ENCODE results near the gene PPFIA1. TPM values are rescaled to one million over a fixed set of nuclear protein-coding genes. Genes with fewer than 3 reads are reported as not detected.

Gene PPFIA1
- polyA plus RNA-seq, 1 of the 3 experiments (the other 2 are of a cell fraction) = 37.4 TPM

DNA sequence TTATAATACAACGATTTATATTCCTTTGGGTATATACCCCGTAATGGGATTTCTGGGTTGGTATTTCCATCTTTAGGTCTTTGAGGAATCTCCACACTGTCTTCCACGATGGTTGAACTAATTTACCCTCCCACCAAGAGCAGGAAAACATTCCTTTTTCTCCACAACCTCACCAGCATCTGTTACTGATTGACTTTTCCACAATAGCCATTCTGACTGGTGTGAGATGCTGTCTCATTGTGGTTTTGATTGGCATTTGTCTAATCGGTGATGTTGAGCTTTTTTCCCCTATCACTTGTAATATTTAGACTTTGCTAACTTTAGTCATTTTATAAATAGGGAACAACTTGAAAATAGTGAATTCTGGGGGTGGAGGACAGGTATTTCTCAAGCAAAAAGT, 58.1 kb downstream of the PPFIA1 start:
- TF ChIP-seq, protein P1, sequence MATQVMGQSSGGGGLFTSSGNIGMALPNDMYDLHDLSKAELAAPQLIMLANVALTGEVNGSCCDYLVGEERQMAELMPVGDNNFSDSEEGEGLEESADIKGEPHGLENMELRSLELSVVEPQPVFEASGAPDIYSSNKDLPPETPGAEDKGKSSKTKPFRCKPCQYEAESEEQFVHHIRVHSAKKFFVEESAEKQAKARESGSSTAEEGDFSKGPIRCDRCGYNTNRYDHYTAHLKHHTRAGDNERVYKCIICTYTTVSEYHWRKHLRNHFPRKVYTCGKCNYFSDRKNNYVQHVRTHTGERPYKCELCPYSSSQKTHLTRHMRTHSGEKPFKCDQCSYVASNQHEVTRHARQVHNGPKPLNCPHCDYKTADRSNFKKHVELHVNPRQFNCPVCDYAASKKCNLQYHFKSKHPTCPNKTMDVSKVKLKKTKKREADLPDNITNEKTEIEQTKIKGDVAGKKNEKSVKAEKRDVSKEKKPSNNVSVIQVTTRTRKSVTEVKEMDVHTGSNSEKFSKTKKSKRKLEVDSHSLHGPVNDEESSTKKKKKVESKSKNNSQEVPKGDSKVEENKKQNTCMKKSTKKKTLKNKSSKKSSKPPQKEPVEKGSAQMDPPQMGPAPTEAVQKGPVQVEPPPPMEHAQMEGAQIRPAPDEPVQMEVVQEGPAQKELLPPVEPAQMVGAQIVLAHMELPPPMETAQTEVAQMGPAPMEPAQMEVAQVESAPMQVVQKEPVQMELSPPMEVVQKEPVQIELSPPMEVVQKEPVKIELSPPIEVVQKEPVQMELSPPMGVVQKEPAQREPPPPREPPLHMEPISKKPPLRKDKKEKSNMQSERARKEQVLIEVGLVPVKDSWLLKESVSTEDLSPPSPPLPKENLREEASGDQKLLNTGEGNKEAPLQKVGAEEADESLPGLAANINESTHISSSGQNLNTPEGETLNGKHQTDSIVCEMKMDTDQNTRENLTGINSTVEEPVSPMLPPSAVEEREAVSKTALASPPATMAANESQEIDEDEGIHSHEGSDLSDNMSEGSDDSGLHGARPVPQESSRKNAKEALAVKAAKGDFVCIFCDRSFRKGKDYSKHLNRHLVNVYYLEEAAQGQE (IDR thresholded peaks at IDR 0.05; ENCODE audit: low read depth, low read length) = no peak
- TF ChIP-seq, protein P2, sequence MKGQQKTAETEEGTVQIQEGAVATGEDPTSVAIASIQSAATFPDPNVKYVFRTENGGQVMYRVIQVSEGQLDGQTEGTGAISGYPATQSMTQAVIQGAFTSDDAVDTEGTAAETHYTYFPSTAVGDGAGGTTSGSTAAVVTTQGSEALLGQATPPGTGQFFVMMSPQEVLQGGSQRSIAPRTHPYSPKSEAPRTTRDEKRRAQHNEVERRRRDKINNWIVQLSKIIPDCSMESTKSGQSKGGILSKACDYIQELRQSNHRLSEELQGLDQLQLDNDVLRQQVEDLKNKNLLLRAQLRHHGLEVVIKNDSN (IDR thresholded peaks at IDR 0.05; ENCODE audit: borderline replicate concordance, low read depth) = no peak
- TF ChIP-seq RXRA (IDR thresholded peaks at IDR 0.05; ENCODE audit: borderline replicate concordance, low read depth) (no peak), RCOR1 (IDR thresholded peaks at IDR 0.05; ENCODE audit: low read length) (no peak), ELF1 (IDR thresholded peaks at IDR 0.05) (no peak), NFIC (IDR thresholded peaks at IDR 0.05; ENCODE audit: borderline replicate concordance) (no peak), EP300 (IDR thresholded peaks at IDR 0.05; ENCODE audit: borderline replicate concordance in 1 of 2, low read depth in 1 of 2, low read length in 1 of 2) (no peak), RAD21 (IDR thresholded peaks at IDR 0.05; ENCODE audit: low read length) (no peak), CHD2 (IDR thresholded peaks at IDR 0.05; ENCODE audit: low read length, partially characterized antibody) (no peak), SIN3A (IDR thresholded peaks at IDR 0.05; ENCODE audit: borderline replicate concordance, low read depth, low read length) (no peak), RFX5 (IDR thresholded peaks at IDR 0.05; ENCODE audit: low read length) (no peak), FOSL2 (IDR thresholded peaks at IDR 0.05; ENCODE audit: borderline replicate concordance, low read depth) (no peak), TEAD4 (IDR thresholded peaks at IDR 0.05; ENCODE audit: borderline replicate concordance, insufficient read depth) (no peak), TAF1 (IDR thresholded peaks at IDR 0.05; ENCODE audit: borderline replicate concordance, low read depth, low read length) (no peak), FOXM1 (IDR thresholded peaks at IDR 0.05; ENCODE audit: low read depth) (no peak), GABPA (IDR thresholded peaks at IDR 0.05; ENCODE audit: low read depth) (no peak)
- TF ChIP-seq, protein P3, sequence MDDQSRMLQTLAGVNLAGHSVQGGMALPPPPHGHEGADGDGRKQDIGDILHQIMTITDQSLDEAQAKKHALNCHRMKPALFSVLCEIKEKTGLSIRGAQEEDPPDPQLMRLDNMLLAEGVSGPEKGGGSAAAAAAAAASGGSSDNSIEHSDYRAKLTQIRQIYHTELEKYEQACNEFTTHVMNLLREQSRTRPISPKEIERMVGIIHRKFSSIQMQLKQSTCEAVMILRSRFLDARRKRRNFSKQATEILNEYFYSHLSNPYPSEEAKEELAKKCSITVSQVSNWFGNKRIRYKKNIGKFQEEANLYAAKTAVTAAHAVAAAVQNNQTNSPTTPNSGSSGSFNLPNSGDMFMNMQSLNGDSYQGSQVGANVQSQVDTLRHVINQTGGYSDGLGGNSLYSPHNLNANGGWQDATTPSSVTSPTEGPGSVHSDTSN (IDR thresholded peaks at IDR 0.05) = no peak
- TF ChIP-seq, protein P4, sequence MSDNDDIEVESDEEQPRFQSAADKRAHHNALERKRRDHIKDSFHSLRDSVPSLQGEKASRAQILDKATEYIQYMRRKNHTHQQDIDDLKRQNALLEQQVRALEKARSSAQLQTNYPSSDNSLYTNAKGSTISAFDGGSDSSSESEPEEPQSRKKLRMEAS (IDR thresholded peaks at IDR 0.05; ENCODE audit: low read depth) = no peak
- TF ChIP-seq, protein P5, sequence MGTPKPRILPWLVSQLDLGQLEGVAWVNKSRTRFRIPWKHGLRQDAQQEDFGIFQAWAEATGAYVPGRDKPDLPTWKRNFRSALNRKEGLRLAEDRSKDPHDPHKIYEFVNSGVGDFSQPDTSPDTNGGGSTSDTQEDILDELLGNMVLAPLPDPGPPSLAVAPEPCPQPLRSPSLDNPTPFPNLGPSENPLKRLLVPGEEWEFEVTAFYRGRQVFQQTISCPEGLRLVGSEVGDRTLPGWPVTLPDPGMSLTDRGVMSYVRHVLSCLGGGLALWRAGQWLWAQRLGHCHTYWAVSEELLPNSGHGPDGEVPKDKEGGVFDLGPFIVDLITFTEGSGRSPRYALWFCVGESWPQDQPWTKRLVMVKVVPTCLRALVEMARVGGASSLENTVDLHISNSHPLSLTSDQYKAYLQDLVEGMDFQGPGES (IDR thresholded peaks at IDR 0.05; ENCODE audit: low read depth, low read length) = no peak
- Histone ChIP-seq H3K9ac (no peak overlapping the region), H3K9me2 (no peaks in the 10 kb centered on the region), H3K4me1 (ENCODE audit: control insufficient read depth in 1 of 2, insufficient read depth in 2 of 2, low read depth in 1 of 2, low read length in 1 of 2) (peaks cover 0 to 7% of the 10 kb centered on the region in 2 experiments; a peak in 1 of 4 replicates), H3F3A (replicated peaks; ENCODE audit: insufficient read depth) (no peaks in the 10 kb centered on the region), H3K4me2 (no peak overlapping the region), H2AFZ (ENCODE audit: low read depth) (no peak overlapping the region), H4K20me1 (ENCODE audit: insufficient read depth) (no peaks in the 10 kb centered on the region), H3K79me2 (ENCODE audit: insufficient read depth) (no peaks in the 10 kb centered on the region), H3K4me3 (ENCODE audit: low read depth in 2 of 2, low read length in 1 of 2) (no peak overlapping the region), H3K9me3 (no peaks in the 10 kb centered on the region), H3K27ac (ENCODE audit: low read depth in 2 of 2, low read length in 1 of 2) (no peak overlapping the region), H3K27me3 (ENCODE audit: insufficient read depth) (no peaks in the 10 kb centered on the region), H3K36me3 (replicated peaks in 1 of 2; ENCODE audit: control insufficient read depth in 1 of 2, insufficient read depth in 2 of 2, low read length in 1 of 2) (peaks cover 55 to 61% of the 10 kb centered on the region in 2 experiments)
- DNase-seq = no peak
- ChIA-PET CTCF (no interaction called here), POLR2A (no interaction called here)
- 87% methylated on average over 4 of the region's 4 CpGs for WGBS (ENCODE audit: low lambda C conversion rate)
